HK-2 (cell line): Measurements from ENCODE around the gene CRYBG1.
A peak's percentile ranks its signal among the peaks of the same experiment; 100 is the strongest.

Experiments
- DNase-seq: peaks from one replicate; pipeline ENCODE4 v3.0.0-alpha.2; 2018; ENCODE audit not compliant: unreplicated experiment

CRYBG1 gene

GRCh38 chr6:106522562-106523250 is 162.2 kb downstream of the CRYBG1 start:
- DNase-seq, result no peak

- DNase-seq, result no peak
These were observed 164.8 kb downstream of the CRYBG1 start for GRCh38 chr6:106525107-106525881.

- DNase-seq, result no peak
These were observed 165.4 kb downstream of the CRYBG1 start for GRCh38 chr6:106525882-106526275.

- DNase-seq, result no peak
These were observed 166.6 kb downstream of the CRYBG1 start for GRCh38 chr6:106527117-106527516.

GRCh38 chr6:106527979-106528378 is 167.5 kb downstream of the CRYBG1 start:
- DNase-seq, result no peak

GRCh38 chr6:106528521-106528920 is 168.0 kb downstream of the CRYBG1 start:
- DNase-seq, result no peak

- no peak for DNase-seq
These were observed 168.9 kb downstream of the CRYBG1 start for GRCh38 chr6:106529438-106529837.

GRCh38 chr6:106530026-106530425 is 169.5 kb downstream of the CRYBG1 start:
- DNase-seq, result no peak

GRCh38 chr6:106530502-106530901 is 170.0 kb downstream of the CRYBG1 start:
- no peak for DNase-seq

- DNase-seq, result no peak
These were observed 172.5 kb downstream of the CRYBG1 start for GRCh38 chr6:106533054-106533453.

- DNase-seq, result no peak
These were observed 173.5 kb downstream of the CRYBG1 start for GRCh38 chr6:106534004-106534403.

GRCh38 chr6:106534564-106534982 is 174.1 kb downstream of the CRYBG1 start:
- no peak for DNase-seq

- DNase-seq, result no peak
These were observed 174.5 kb downstream of the CRYBG1 start for GRCh38 chr6:106535012-106535411.

- DNase-seq, result no peak
These were observed 175.8 kb downstream of the CRYBG1 start for GRCh38 chr6:106536357-106536756.

- DNase-seq, result no peak
These were observed 176.3 kb downstream of the CRYBG1 start for GRCh38 chr6:106536851-106537250.

- DNase-seq, result no peak
These were observed 177.1 kb downstream of the CRYBG1 start for GRCh38 chr6:106537662-106538061.

- DNase-seq, result no peak
These were observed 177.6 kb downstream of the CRYBG1 start for GRCh38 chr6:106538145-106538544.

GRCh38 chr6:106539936-106540335 is 179.4 kb downstream of the CRYBG1 start:
- DNase-seq, result no peak

- no peak for DNase-seq
These were observed 179.9 kb downstream of the CRYBG1 start for GRCh38 chr6:106540432-106540831.

- no peak for DNase-seq
These were observed 180.4 kb downstream of the CRYBG1 start for GRCh38 chr6:106540907-106541306.

- no peak for DNase-seq
These were observed 185.8 kb downstream of the CRYBG1 start for GRCh38 chr6:106546261-106546690.

GRCh38 chr6:106546691-106547414 is 186.3 kb downstream of the CRYBG1 start:
- DNase-seq, result peak; percentile 11
